Epithelial cell of proximal tubule (primary cell): Measurements from ENCODE around the gene DOK3. TPM values are rescaled to one million over a fixed set of nuclear protein-coding genes. Genes with fewer than 3 reads are reported as not detected.

Source experiments
- DNase-seq: peaks from one replicate; pipeline ENCODE4 v3.0.0-alpha.2; 2011; ENCODE audit warnings: low read depth
- H3K4me3 ChIP-seq: 2 replicates; pipeline ENCODE4 v1.5.1; 2011; ENCODE audit warnings: low read depth, mild to moderate bottlenecking, low read length
- total RNA-seq: library from RNA; depleted of rRNA; stranded (reverse); fragments of >200 nt; gene quantifications from 2 replicates; pipeline ENCODE4 v1.2.3, GENCODE V29; 2015
- TF ChIP-seq, protein P1 (sequence below): conservative IDR thresholded peaks from 2 replicates; pipeline ENCODE4 v1.5.1; 2012; ENCODE audit warnings: low read depth, mild to moderate bottlenecking, low read length

The DOK3 gene
- total RNA-seq, 1 donor from 2014 or later: 1.5 TPM

DNA sequence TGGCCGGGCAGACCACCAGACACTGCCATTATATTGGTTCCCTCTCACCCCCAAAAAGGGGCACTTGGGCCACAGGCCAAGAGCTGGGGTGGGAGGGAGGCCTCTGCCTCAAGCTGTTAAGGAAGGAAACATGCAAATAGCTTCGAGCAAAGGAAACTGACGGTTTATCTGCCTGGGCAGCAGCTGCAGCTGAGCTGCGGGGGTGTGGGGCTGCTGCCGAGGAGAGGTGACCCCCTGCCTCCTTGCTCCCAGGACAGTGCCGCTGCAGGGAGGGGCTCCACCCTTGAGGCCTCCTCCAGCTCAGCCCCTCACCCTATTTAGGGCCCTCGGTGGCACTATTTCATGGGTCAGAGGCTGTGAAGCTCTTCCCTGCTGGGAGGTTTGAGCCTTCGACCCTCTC lies 789 bp downstream of the DOK3 start:
- DNase-seq: no peak
- TF ChIP-seq, protein P1, sequence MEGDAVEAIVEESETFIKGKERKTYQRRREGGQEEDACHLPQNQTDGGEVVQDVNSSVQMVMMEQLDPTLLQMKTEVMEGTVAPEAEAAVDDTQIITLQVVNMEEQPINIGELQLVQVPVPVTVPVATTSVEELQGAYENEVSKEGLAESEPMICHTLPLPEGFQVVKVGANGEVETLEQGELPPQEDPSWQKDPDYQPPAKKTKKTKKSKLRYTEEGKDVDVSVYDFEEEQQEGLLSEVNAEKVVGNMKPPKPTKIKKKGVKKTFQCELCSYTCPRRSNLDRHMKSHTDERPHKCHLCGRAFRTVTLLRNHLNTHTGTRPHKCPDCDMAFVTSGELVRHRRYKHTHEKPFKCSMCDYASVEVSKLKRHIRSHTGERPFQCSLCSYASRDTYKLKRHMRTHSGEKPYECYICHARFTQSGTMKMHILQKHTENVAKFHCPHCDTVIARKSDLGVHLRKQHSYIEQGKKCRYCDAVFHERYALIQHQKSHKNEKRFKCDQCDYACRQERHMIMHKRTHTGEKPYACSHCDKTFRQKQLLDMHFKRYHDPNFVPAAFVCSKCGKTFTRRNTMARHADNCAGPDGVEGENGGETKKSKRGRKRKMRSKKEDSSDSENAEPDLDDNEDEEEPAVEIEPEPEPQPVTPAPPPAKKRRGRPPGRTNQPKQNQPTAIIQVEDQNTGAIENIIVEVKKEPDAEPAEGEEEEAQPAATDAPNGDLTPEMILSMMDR: no peak
- H3K4me3 ChIP-seq: no peak overlapping the region

DNA sequence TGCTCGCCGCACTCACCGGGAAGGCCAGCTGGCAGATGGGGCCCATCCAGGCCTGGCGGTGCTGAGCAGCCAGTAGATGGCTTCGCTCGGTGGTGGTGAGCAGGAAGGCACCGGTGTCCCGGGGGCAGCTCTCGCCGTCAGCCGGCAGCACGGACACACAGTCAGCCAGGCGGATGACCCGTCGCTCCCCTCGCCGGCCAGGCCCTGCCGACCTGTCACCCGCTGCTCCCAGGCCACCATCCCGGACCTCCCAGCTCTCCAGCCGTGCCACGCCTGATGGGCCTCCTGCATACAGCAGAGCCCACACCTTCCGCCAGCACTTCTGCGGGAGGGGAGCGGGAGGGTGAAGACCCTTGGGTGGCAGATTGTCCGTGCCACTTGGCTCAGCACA lies 1.4 kb downstream of the DOK3 start:
- no peak overlapping the region for H3K4me3 ChIP-seq
- DNase-seq: no peak
- TF ChIP-seq, protein P1: no peak

GRCh38 chr5:177507596-177508220 lies 1.9 kb downstream of the DOK3 start:
- no peak for DNase-seq
- H3K4me3 ChIP-seq: no peak overlapping the region
- TF ChIP-seq, protein P1: no peak

DNA sequence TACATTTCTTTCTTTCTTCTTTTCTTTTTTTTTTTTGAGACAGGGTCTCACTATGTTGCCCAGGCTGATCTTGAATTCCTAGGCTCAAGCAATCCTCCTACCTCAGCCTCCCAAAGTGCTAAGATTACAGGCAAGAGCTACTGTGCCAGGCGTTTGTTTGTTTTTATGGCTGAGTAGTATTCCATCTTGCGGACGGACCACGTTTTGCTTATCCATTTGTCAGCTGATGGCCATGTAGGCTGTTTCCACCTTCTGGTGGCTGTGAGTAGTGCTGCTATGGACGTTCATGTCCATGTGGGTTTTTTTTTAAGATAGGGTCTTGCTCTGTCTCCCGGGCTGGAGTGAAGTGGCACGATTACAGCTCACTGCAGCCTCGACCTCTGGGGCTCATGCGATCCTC lies 2.5 kb downstream of the DOK3 start:
- TF ChIP-seq, protein P1: peak; percentile 30
- no peak for DNase-seq
- no peak overlapping the region for H3K4me3 ChIP-seq

DNA sequence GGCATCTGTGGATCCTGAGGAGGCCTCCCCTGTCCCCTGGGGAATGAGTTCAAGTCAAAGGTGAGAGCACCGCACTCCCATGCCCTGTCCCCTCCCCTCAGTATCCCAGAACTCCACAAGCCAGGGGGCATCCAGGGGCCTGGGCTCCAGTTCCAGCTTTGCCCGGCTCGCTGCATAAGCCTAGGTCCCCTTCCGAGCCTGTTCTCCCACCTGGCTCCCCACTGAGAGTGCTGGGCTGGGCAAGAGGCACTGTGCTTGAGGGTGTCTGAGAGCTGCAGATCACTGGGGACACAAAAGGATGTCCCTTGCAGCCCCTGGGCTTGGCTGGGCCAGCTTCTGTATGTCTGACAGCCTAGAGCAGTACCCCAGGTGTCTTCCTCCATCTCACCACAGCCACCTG lies 4.6 kb downstream of the DOK3 start:
- no peak overlapping the region for H3K4me3 ChIP-seq
- DNase-seq: no peak
- TF ChIP-seq, protein P1: no peak

DNA sequence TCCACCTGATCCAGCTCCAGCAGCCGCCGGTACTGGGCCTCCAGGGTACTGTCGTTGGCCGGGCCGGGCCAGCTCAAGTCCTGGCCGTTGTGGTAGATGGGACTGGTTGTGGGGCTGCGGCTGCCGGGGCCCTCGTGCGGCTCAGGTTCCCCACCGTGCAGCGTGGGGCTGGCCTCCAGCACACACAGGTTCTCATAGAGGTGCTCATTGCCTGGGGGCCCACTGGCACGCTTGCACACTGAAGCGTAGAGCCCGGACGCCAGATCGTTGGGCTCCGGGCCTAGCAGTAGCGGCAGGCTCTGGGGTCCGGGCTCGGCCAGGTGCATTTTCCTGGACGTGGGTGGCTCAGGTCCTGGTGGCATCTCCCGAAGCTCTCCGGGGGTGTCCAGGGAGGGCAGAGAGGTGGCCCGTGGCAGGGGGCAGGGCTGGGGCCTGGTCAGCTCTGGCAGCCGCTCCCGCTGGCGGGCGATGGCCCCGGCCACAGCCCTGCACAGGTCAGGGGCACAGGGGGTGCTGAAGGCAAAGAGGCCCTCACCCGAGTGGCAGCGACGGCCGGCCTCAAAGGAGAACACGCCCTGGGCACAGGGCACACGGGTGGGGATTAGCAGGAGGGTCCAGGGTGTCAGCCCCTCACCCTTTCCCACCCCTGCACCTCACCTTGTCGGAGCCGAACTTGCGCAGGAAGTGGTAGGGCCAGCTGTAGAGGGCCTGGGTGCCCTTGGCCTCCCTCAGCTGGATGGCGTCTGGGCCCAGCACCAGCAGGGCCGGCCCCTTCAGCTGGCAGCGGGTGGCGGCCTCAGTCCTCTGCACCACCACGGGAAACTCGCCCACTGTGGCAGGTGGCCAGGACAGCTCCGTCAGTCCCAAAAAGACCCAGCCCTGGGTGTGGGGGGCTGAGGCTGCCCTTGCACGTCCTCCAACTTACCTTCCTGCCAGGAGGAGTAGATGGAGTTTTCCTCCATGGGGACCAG lies 5.3 kb downstream of the DOK3 start:
- TF ChIP-seq, protein P1: no peak
- DNase-seq: no peak

More for the DNA sequence above, 5.3 kb downstream of the DOK3 start:
- no peak overlapping the region for H3K4me3 ChIP-seq
